Stimulated activated CD4-positive, alpha-beta T cell treated with anti-CD3 and anti-CD28 coated beads, TNF-alpha, amount 100 ng/mL, for 1 hour (primary cell): ENCODE results near the gene DNAJA2.
"Not testable (repeated sequence)": the region's sequence is repeated elsewhere in the genome, so short reads cannot be mapped to it uniquely, and the experiment has no call there.

ENCODE experiments used
- DNase-seq, 3 donors: peaks; one replicate each; pipeline ENCODE4 v3.0.0-alpha.2; 2020; ENCODE audit warnings: low read depth in 3 of 3, low spot score in 1 of 3

The DNAJA2 gene

DNA sequence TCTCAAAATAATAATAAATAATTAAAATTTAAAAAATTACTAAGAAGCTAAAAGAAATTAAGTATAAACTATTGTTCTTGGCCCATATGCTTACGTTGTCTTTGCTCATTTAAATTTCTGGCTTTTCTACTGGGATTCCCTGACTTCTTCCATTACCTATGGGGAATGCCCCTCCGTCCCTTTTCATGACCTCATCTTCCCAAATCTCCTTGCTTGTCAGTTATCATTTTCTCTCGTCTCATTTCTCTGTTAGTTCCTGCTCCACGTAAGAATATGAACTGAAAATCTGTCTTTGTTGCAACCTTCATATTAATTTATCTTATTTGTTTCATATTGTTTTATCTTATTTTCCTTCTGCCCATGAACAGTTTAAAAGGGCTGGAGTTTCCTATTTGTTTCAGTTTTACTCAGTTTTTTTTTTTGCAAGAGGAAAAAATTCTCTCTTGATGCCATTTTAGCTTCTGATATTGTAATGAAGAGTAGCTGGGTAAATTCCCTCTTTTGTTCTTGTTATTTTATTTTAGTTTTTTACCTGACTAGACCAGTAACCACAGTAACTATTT lies 2.5 kb upstream of the DNAJA2 start:
- DNase-seq = no peak

GRCh38 chr16:46975165-46975564 lies 1.7 kb upstream of the DNAJA2 start:
- DNase-seq = no peak

DNA sequence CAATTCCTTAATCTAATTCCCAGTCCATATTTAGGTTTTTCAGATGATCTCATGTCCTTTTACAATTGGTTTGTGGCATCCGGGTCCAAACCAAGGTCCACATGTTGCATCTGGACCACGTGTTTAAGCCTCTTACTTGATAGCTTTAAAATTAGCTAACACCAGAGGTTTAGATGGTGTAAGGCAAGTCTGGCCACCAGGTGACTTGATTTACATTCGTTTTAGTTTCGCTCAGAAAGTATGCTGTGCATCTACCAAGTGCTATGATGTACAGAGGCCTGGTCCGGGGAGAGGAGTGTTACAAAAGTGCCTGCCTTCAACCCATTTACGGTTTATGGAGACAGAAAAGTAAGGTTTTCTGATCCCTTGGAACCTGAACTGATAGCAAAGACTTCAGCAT lies 878 bp upstream of the DNAJA2 start:
- DNase-seq = no peak

DNA sequence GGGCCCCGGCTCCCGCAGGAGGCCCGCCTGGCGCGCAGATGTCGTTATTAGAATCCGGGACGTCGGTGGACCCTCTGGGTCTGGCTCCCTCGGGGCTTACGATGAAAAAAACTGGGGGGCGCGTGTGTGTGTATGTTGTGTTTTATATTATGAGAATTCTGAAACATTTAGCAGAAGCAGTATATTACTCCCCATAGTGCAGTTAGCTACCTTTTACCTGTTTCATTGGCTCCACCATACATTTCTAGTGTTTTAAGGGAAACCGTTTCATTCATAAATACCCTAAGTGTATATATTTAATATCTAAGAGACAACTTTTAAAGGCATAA lies 486 bp upstream of the DNAJA2 start:
- no peak for DNase-seq

DNA sequence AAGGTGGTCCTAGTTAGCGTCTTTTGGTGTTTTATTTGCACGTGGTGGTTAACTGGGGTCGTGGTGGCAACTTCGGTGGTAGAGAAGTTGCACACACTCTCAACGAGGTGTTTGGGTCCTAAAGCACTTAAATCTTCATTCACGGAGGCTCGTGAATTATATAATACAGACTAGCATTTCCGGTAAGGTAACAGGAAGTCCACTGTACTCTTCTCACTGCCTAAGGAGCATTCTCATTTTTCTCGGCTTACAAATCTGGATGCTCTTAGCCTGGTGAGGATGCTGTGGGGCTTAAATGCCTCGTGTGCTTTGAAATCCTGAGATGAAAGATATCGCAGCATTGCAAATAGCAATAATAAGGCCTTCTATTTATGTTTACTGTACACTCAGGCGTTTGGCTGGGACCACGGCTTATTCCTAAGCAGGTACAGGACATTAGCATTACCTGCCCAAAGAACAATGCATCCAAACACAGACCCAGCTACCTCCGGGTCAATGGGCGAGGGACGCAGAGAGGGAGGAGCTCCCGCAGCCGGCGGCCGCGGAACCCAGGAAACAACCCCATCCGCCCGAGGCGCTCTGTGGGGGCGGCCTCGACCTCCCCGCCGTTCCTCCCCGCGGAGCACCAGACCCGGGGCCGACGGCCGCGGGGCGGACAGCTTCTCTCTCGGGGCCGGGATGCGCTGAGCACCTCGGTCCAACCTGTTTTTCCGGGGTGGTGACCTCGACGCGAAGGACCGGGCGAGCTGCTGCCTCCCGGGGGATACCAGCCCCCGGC lies 856 bp downstream of the DNAJA2 start:
- DNase-seq = peak in 1 of 3 donors; percentile 28

DNA sequence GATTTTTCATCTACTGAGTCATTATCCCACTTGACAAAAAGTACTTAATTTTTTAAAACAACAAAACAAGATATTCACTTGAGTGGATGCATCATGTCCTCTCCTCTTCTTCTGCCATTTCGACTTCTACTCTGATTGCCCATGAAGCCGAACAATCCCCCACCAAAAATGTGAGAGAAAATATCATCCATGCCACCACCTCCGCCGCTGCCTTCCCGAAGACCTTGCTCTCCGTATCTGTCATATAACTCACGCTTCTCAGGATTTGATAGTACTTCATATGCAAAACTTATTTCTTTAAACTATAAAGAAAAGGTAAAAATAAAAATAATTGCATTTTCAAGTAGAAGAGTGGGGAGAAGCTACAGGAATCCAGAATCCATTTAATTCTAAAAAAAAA lies 2.2 kb downstream of the DNAJA2 start:
- DNase-seq = no peak

DNA sequence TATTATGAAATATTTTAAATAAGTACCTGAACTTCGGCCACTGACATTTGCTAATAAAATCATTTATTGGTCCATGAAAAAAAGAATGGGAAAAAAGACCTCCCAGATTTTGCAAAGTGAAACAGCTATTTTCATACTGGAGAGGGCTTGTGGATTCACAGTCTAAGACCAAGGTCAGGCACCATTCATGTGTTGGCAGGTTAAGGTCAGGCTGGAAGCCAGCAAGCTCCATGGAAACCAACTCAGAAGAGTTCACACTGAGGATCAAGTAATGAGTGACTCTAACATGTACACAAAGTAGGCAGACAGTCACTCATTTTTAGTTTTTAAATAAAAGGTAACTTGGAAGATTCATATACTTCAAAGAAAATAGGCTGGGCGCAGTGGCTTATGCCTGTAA lies 3.4 kb downstream of the DNAJA2 start:
- no peak for DNase-seq

DNA sequence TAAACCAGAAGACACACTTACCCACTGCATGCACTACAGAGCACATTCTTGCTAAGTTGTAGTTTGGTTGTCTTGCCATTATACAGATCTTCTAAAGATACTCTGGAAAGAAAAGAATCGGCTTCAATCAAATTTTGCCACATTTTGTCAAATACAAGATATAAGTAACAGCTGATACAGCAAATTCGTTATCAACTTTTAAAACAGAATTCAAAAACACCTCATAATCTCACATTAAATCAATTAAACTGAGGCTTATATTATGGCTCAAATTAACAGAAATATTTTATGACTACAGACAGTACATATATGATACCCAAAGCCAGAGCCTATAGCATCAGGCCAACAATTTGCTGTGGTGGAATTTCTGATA lies 5.4 kb downstream of the DNAJA2 start:
- DNase-seq = no peak

- DNase-seq = no peak
Measured at GRCh38 chr16:46962629-46963028, 10.8 kb downstream of the DNAJA2 start.

DNA sequence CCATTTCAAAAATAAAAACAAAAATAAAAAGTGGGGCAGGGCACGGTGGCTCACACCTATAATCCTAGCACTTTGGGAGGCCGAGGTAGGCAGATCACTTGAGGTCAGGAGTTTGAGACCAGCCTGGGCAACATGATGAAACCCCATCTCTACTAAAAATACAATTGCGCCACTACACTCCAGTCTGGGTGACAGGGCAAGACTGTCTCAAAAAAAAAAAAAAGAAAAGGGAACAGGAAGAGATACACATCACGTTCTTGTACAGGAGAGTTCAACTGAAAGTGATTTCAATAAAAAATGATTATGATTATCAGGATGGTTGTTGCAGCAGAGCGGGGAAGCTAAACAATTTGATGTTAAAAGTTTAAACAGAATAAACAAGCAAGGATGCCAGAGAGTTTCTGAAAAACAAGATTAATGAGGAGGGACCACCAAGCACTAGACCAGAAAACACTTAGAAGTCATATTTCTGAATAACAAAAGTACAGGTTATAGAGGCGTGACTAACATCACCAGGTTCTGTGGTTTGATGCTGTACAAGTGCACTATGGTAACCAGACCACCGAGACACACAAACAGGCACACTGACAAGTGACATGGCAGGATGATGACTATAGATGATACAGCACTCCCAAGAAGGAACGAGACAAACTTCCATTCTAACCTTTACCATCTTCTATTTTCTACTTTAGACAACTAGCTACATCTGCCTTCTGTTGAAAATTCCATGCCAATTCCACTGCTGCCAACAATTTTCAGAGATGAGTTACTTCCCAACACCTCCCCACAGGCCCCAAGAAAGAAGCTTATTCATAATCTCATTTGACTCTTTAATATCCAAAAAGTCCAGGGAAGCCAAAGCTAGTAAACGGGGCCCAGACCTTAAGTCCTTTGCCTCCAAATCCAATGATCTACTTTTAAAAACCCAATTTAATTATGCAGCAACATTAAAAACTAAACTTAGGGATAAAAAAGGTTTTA lies 11.8 kb downstream of the DNAJA2 start:
- no peak for DNase-seq

DNA sequence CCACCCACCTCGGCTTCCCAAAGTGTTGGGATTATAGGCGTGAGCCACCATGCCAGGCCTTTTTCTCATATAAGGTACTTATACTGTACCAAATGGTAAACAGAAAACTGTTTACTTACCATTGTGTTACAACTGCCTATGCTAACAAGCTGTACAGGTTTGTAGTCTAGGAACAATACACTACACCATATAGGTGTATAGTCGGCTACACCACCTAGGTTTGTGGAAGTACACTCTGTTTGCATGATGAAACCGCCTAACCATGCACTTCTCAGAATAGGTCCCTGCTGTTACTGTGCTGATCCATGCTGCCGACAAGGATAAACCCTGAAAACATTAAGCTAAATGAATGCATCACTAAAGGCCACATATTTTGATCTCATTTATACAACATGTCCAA lies 18.9 kb downstream of the DNAJA2 start:
- DNase-seq = no peak

- DNase-seq = no peak
Measured at GRCh38 chr16:46950009-46950408, 23.5 kb downstream of the DNAJA2 start.

GRCh38 chr16:46949241-46949892 lies 24.1 kb downstream of the DNAJA2 start:
- DNase-seq = no peak

DNA sequence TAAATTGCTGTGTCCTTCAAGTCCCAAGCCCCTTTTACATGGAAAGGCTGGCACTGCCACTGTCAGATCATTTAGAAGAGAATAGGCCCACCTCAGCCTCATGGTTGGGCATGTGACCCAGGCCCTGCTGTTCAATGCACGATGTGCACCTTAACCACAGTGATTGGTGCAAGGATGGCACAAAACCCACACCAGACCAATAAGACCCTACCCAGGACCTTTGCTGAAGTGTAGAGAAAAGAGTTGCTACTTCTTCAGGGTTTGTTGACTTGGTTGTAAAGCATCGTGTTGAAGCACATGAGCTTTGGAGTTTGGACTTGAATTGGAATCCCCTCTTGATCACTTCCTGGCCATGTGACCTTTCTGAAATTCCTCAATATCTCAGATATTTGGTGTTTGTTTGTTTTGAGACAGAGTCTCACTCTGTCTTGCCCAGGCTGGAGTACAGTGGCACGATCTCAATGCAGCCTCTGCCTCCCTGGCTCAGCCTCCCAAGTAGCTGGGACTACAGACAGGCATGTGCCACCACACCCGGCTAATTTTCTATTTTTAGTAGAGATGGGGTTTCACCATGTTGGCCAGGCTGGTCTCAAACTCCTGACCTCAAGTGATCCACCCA lies 24.8 kb downstream of the DNAJA2 start:
- no peak for DNase-seq

DNA sequence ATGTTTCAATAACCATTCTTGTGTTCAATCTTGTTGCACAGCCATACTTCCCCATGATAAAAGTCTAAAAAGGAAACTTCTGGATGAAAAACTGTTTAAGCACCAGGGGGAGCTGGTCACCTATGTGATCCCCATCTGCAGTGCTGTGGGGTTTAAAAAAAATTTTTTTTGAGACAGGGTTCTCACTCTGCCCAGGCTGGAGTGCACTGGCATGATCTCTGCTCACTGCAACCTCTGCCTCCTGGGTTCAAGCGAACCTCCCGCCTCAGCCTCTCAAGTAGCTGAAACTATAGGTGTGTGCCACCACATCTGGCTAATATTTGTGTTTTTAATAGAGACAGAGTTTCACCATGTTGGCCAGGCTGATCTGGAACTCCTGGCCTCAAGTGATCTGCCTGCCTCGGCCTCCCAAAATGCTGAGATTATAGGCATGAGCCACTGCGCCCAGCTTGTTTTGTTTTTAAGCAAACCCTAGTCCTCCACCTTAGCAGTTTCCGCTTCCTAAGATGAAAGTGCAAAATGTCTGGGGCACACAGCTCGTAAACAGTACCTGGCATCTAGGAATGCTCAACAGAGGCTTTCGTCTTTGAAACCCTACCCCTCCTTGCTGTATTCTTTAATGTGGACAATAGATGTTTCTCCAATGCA lies 25.4 kb downstream of the DNAJA2 start:
- DNase-seq = no peak

DNA sequence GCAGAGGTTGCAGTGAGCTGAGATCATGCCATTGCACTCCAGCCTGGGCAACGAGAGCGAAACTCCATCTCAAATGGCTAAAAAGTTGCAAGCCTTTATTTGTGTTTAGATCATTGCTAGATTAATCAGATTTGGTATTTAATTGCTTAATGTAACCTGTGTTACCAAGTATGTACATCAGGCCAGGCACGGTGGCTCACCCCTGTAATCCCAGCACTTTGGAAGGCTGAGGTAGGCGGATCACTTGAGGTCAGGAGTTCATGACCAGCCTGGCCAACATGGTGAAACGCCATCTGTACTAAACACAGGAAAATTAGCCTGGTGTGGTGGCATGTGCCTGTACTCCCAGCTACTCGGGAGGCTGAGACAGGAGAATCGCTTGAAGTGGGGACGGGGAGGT lies 28.8 kb downstream of the DNAJA2 start:
- DNase-seq = not testable (repeated sequence)

DNA sequence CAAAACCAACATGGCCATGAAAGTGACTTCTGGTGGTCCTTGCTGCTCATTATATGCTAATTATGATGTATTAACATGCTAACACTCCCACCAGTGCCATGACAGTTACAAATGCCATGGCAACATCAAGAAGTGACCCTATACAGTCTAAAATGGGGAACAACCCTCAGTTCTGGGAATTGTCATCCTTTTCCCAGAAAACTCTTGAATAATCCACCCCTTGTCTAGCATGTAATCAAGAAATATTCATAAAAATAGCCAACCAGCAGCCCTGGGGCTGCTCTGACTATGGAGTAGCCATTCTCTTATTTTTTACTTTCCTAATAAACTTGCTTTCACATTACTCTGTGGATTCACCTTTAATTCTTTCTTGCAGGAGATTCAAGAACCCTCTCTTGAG lies 35.9 kb downstream of the DNAJA2 start:
- DNase-seq = no peak

GRCh38 chr16:46932802-46933201 lies 40.7 kb downstream of the DNAJA2 start:
- DNase-seq = no peak

DNA sequence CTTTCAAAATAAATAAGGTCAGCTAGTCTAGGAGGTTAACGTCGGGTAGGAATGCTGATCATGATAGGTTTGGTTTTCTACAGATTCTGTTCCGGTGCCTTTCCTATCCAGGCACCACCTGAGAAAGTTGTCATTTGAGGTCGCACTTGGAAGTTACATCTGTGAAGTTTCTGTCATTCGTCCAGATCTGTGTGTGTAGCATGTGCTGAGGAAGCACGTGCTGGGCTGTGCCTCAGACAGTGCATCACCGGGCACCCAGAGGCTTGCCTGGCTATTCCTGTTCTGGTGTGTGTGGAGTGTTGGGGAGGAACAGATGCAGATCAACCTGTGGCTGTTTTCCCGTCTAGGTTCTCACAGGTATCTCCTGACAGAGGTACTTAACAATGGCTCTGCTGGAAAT lies 42.6 kb downstream of the DNAJA2 start:
- DNase-seq = no peak
